ENCODE measurements around the gene TEKTIP1.
"Not testable (repeated sequence)": the region's sequence is repeated elsewhere in the genome, so short reads cannot be mapped to it uniquely, and the experiment has no call there.

TEKTIP1 gene

DNA sequence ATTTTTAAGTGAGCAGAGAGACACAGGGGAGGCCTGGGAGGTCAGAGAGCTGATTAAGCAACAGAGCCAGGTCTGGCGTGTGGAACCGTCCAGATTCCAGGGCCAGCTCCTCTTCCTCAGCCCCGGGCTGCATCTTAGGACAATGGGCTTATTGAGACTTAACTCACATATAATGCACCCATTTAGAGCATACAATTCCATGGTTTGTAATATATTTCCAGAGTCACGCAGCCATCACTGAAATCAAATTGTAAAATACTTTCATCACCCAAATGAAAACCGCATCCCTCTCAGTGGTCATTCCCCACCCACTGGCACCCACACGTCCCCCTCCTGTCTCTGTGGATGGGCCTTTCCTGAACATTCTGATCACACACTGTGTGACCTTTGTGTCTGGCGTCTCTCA lies 31.6 kb downstream of the TEKTIP1 start:
- H3K4me3 Mint-ChIP-seq, result no peak overlapping the region
- no peaks in the 10 kb centered on the region for H3K27me3 Mint-ChIP-seq
- peaks cover 14% of the 10 kb centered on the region for H3K36me3 Mint-ChIP-seq (ENCODE audit: low read depth)
- H3K9me3 Mint-ChIP-seq, result no peaks in the 10 kb centered on the region
- H3K27ac Mint-ChIP-seq, result no peak overlapping the region
- no peak for DNase-seq
- peaks cover 12% of the 10 kb centered on the region for H3K4me1 Mint-ChIP-seq (ENCODE audit: low read depth)

DNA sequence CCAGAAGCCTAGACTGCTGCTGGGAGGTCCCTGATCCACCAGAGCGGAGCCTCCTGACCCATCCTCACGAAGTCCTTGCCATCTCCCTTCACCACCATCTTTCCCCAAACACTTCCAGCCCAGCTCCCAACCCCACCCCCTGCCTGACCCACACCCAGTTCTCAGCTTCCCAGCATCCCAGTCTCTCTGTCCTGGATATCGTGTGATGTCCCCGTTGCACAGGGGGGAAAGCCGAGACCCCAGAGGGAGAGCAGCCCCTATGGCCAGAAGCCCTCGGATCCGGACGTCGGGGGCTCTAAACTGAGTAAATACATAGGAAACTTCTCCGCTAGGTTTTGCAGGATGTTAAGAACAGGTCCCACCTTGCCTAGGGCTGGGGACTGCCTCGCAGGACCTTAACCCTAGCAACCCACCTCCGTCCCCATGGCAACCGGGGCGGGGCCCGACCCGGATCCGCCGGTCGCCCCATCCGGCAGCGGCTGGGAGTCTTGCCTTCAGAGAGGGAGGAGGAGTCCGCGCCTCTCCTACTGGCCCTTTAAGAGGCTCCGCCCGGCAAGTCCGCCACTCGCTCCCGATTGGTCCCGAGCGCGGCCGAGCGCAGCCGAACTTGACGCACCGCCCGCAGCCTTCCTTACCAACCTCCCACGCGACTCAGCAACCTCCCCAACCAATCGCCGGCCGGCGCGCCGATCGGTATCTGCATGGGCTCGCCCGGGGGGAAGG lies 33.3 kb downstream of the TEKTIP1 start:
- H3K9me3 Mint-ChIP-seq, result no peaks in the 10 kb centered on the region
- H3K4me3 Mint-ChIP-seq, result peak overlapping the region; percentile 81
- H3K36me3 Mint-ChIP-seq (ENCODE audit: low read depth), result peaks cover 26% of the 10 kb centered on the region
- peaks cover 12% of the 10 kb centered on the region for H3K4me1 Mint-ChIP-seq (ENCODE audit: low read depth)
- no peaks in the 10 kb centered on the region for H3K27me3 Mint-ChIP-seq
- peak overlapping the region; percentile 79 for H3K27ac Mint-ChIP-seq
- DNase-seq, result peak; percentile 98

DNA sequence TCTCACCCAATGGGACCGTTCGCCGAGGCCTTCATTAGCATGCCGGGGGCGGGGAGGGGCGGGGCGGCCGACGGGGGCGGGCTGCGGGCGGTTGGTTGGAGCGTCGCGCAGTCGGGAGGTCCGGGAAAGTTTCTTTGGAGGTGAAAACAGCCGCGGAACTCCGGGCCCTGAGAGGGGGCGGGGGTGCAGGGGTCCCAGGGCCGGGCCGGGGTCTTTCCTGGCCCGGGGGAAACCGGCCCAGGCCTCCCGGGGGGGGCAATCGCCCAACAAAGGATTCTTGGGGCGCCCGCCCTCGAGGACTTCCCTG lies 33.8 kb downstream of the TEKTIP1 start, which contains the start of gene HMG20B:
HMG20B (plus strand) TSS at position 90 of the 307 bp plus-strand sequence. CDS start 366 bp downstream, outside the sequence.
- Mint-ChIP-seq H3K4me1 (ENCODE audit: low read depth) (peaks cover 12% of the 10 kb centered on the region), H3K36me3 (ENCODE audit: low read depth) (peaks cover 26% of the 10 kb centered on the region), H3K27ac (peak within 1 kb of the TSS; percentile 79), H3K27me3 (no peaks in the 10 kb centered on the region), H3K9me3 (no peaks in the 10 kb centered on the region), H3K4me3 (peak within 1 kb of the TSS; percentile 81)
- no peak for DNase-seq

- no peaks in the 10 kb centered on the region for H3K27me3 Mint-ChIP-seq
- peak overlapping the region; percentile 75 for H3K27ac Mint-ChIP-seq
- peaks cover 28% of the 10 kb centered on the region for H3K36me3 Mint-ChIP-seq (ENCODE audit: low read depth)
- peak overlapping the region; percentile 81 for H3K4me3 Mint-ChIP-seq
- H3K4me1 Mint-ChIP-seq (ENCODE audit: low read depth), result peaks cover 12% of the 10 kb centered on the region
- H3K9me3 Mint-ChIP-seq, result no peaks in the 10 kb centered on the region
- no peak for DNase-seq
Observed at GRCh38 chr19:3573162-3573857, 34.3 kb downstream of the TEKTIP1 start.

- Mint-ChIP-seq H3K4me1 (ENCODE audit: low read depth) (peaks cover 12% of the 10 kb centered on the region), H3K36me3 (ENCODE audit: low read depth) (peaks cover 30% of the 10 kb centered on the region), H3K27me3 (no peaks in the 10 kb centered on the region), H3K4me3 (peak overlapping the region; percentile 81), H3K9me3 (no peaks in the 10 kb centered on the region), H3K27ac (peak overlapping the region; percentile 75)
- peak; percentile 85 for DNase-seq
Observed at GRCh38 chr19:3573858-3574637, 35.1 kb downstream of the TEKTIP1 start.

GRCh38 chr19:3575260-3575741 lies 36.3 kb downstream of the TEKTIP1 start:
- Mint-ChIP-seq H3K4me3 (no peak overlapping the region), H3K27me3 (no peaks in the 10 kb centered on the region), H3K36me3 (ENCODE audit: low read depth) (peaks cover 30% of the 10 kb centered on the region), H3K9me3 (no peaks in the 10 kb centered on the region), H3K27ac (no peak overlapping the region), H3K4me1 (ENCODE audit: low read depth) (peaks cover 12% of the 10 kb centered on the region)
- DNase-seq, result no peak

- H3K27ac Mint-ChIP-seq, result no peak overlapping the region
- DNase-seq, result no peak
- no peak overlapping the region for H3K4me3 Mint-ChIP-seq
- peaks cover 12% of the 10 kb centered on the region for H3K4me1 Mint-ChIP-seq (ENCODE audit: low read depth)
- H3K27me3 Mint-ChIP-seq, result no peaks in the 10 kb centered on the region
- no peaks in the 10 kb centered on the region for H3K9me3 Mint-ChIP-seq
- peaks cover 30% of the 10 kb centered on the region for H3K36me3 Mint-ChIP-seq (ENCODE audit: low read depth)
Observed at GRCh38 chr19:3575949-3576673, 37.1 kb downstream of the TEKTIP1 start.

GRCh38 chr19:3576696-3577443 lies 37.9 kb downstream of the TEKTIP1 start:
- H3K27me3 Mint-ChIP-seq, result no peaks in the 10 kb centered on the region
- H3K4me1 Mint-ChIP-seq (ENCODE audit: low read depth), result peaks cover 8% of the 10 kb centered on the region
- no peak for DNase-seq
- no peak overlapping the region for H3K27ac Mint-ChIP-seq
- peaks cover 30% of the 10 kb centered on the region for H3K36me3 Mint-ChIP-seq (ENCODE audit: low read depth)
- no peak overlapping the region for H3K4me3 Mint-ChIP-seq
- H3K9me3 Mint-ChIP-seq, result no peaks in the 10 kb centered on the region

GRCh38 chr19:3577723-3578344 lies 38.9 kb downstream of the TEKTIP1 start:
- H3K9me3 Mint-ChIP-seq, result no peaks in the 10 kb centered on the region
- peaks cover 3% of the 10 kb centered on the region for H3K4me1 Mint-ChIP-seq (ENCODE audit: low read depth)
- DNase-seq, result no peak
- no peaks in the 10 kb centered on the region for H3K27me3 Mint-ChIP-seq
- H3K27ac Mint-ChIP-seq, result no peak overlapping the region
- peaks cover 30% of the 10 kb centered on the region for H3K36me3 Mint-ChIP-seq (ENCODE audit: low read depth)
- H3K4me3 Mint-ChIP-seq, result no peak overlapping the region

GRCh38 chr19:3578390-3578789 lies 39.4 kb downstream of the TEKTIP1 start:
- no peak for DNase-seq
- H3K4me1 Mint-ChIP-seq (ENCODE audit: low read depth), result peaks cover 3% of the 10 kb centered on the region
- no peaks in the 10 kb centered on the region for H3K9me3 Mint-ChIP-seq
- no peak overlapping the region for H3K4me3 Mint-ChIP-seq
- no peak overlapping the region for H3K27ac Mint-ChIP-seq
- peaks cover 30% of the 10 kb centered on the region for H3K36me3 Mint-ChIP-seq (ENCODE audit: low read depth)
- H3K27me3 Mint-ChIP-seq, result no peaks in the 10 kb centered on the region

DNA sequence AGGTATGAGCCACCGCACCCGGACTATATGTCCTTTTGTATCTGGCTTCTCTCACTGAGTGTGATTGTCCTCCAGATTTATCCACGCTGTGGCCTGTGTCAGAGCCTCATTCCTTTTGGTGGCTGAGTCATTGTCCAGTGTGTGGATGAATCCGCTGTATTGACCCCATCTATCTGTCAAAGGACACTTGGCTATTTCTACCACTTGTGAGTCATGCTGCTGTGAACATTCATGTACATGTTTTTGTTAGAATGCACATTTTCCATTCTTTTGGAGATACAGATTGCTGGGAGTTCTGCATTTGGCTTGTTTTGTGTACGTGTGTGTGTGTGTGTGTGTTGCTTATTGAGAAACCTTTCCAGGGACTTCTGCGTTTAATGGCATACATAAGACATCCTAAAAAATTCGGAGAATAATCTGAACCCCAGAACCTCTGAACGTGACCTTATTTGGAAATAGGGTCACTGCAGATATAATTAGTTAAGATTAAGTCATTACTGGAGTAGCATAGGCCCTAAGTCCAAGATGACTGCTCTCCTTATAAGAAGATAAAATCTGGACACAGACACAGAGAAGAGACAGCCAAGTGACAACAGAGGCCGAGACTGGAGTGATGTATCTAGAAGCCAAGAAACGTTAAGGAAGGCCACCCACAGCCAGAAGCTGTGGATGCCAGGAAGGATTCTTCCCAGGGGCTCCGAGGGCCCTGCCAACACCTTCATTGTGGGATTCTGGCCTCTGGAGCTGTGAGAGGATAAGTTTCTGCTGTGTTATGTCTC lies 41.4 kb downstream of the TEKTIP1 start:
- no peaks in the 10 kb centered on the region for H3K27me3 Mint-ChIP-seq
- H3K36me3 Mint-ChIP-seq (ENCODE audit: low read depth), result peaks cover 18% of the 10 kb centered on the region
- no peaks in the 10 kb centered on the region for H3K9me3 Mint-ChIP-seq
- H3K4me1 Mint-ChIP-seq (ENCODE audit: low read depth), result no peaks in the 10 kb centered on the region
- no peak overlapping the region for H3K4me3 Mint-ChIP-seq
- DNase-seq, result no peak
- H3K27ac Mint-ChIP-seq, result no peak overlapping the region

GRCh38 chr19:3581792-3582191 lies 42.8 kb downstream of the TEKTIP1 start:
- H3K27me3 Mint-ChIP-seq; H3K4me1 Mint-ChIP-seq (ENCODE audit: low read depth); H3K4me3 Mint-ChIP-seq; H3K36me3 Mint-ChIP-seq (ENCODE audit: low read depth); H3K9me3 Mint-ChIP-seq; H3K27ac Mint-ChIP-seq; DNase-seq: not testable (repeated sequence)

All from activated T-cell treated with anti-CD3 and anti-CD28 coated beads, Interleukin-2, amount 50 U/mL, for 24 hours (primary cell).